ENCODE data around the gene RAB8B. TPM values are rescaled to one million over a fixed set of nuclear protein-coding genes. Genes with fewer than 3 reads are reported as not detected.

RAB8B gene
- total RNA-seq, 1 experiment from 2014 or later, result 33.8 TPM

DNA sequence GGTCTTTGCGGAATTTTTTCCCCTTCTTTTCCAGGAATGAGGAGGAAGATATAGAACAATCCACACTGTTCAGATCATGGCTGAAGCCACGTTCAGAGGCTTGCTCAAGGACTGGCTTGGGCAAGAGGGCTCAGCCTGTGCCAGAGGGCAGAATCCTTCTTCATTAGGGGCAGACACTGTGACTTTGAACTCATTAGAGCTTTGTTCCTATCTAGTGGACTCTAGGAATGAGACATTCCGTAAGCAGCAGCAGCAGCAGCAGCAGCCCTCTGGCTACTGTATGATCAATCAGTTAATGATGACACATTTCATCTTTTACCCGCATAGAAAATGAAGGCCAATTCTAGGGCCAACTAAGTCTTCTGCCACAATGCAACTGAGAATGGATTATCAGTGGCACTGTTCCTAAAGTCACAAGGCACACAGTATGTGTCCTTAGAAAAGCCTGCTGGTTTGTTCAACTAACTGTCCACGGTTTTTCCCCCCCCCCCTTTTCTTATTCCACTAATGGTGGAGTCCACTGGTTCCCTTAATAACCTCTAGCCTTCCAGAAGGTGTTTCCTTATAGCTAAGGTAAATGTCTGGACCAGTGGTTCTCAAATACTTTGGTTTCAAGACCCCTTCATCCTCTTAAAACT, 1.7 kb upstream of the RAB8B start:
- Histone ChIP-seq H3K4me2 (ENCODE audit: insufficient read depth, insufficient read length, low read length) (no peak overlapping the region), H3T11ph (ENCODE audit: low read length) (no peak overlapping the region), H2BK20ac (ENCODE audit: low read depth, low read length, poor library complexity, severe bottlenecking) (no peak overlapping the region), H3K14ac (ENCODE audit: insufficient read depth, low read length) (no peak overlapping the region), H4K5ac (ENCODE audit: insufficient read length, low read depth, low read length) (no peak overlapping the region), H4K20me1 (ENCODE audit: control insufficient read depth, insufficient read depth, insufficient read length) (no peaks in the 10 kb centered on the region), H2BK120ac (ENCODE audit: low read depth, low read length, poor library complexity, severe bottlenecking) (no peak overlapping the region), H2AK5ac (ENCODE audit: insufficient read length, low read length) (no peak overlapping the region), H3K9ac (ENCODE audit: extremely low read depth, insufficient read length, low read length) (no peak overlapping the region), H3K79me2 (ENCODE audit: insufficient read depth, low read length) (peaks cover 9% of the 10 kb centered on the region; the same call in 1 of the 2 replicates), H3K27me3 (ENCODE audit: insufficient read depth, low read length) (no peaks in the 10 kb centered on the region), H3K27ac (ENCODE audit: insufficient read length, low read depth, low read length) (no peak overlapping the region), H3K4ac (ENCODE audit: low read depth, low read length) (no peak overlapping the region), H4K8ac (replicated peaks; ENCODE audit: insufficient read length, low read depth, low read length) (no peak overlapping the region), H2AFZ (ENCODE audit: low read length) (no peak overlapping the region), H3K4me1 (ENCODE audit: insufficient read depth, low read length) (no peaks in the 10 kb centered on the region), H3K23ac (ENCODE audit: insufficient read length, low read depth, low read length) (no peak overlapping the region), H3K56ac (ENCODE audit: insufficient read length, low read depth, low read length) (no peak overlapping the region), H3K18ac (ENCODE audit: insufficient read length, low read depth, low read length) (no peak overlapping the region), H3K23me2 (ENCODE audit: insufficient read length, low read depth, low read length, poor library complexity, severe bottlenecking) (peaks cover 7% of the 10 kb centered on the region), H2BK15ac (ENCODE audit: low read depth, low read length) (no peak overlapping the region), H3K9me3 (ENCODE audit: control insufficient read depth, low read depth, low read length) (no peaks in the 10 kb centered on the region), H2BK12ac (ENCODE audit: insufficient read length, low read depth, low read length) (no peak overlapping the region), H3K79me1 (ENCODE audit: insufficient read depth, low read depth, low read length, poor library complexity, severe bottlenecking) (no peaks in the 10 kb centered on the region), H2BK5ac (ENCODE audit: insufficient read length, low read length) (no peak overlapping the region), H4K91ac (ENCODE audit: insufficient read length, low read depth, low read length) (no peak overlapping the region)
- peaks cover 32 to 34% of the 10 kb centered on the region in 2 experiments for H3K4me1 Mint-ChIP-seq
- H3K4me3 Mint-ChIP-seq, result no peak overlapping the region
- no peaks in the 10 kb centered on the region for H3K36me3 Mint-ChIP-seq (ENCODE audit: insufficient read depth in 1 of 3, low read depth in 3 of 3)
- TF ChIP-seq, protein P1, sequence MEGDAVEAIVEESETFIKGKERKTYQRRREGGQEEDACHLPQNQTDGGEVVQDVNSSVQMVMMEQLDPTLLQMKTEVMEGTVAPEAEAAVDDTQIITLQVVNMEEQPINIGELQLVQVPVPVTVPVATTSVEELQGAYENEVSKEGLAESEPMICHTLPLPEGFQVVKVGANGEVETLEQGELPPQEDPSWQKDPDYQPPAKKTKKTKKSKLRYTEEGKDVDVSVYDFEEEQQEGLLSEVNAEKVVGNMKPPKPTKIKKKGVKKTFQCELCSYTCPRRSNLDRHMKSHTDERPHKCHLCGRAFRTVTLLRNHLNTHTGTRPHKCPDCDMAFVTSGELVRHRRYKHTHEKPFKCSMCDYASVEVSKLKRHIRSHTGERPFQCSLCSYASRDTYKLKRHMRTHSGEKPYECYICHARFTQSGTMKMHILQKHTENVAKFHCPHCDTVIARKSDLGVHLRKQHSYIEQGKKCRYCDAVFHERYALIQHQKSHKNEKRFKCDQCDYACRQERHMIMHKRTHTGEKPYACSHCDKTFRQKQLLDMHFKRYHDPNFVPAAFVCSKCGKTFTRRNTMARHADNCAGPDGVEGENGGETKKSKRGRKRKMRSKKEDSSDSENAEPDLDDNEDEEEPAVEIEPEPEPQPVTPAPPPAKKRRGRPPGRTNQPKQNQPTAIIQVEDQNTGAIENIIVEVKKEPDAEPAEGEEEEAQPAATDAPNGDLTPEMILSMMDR (conservative IDR thresholded peaks at IDR 0.05), result no peak
- H3K27ac Mint-ChIP-seq, result no peak overlapping the region
- H3K27me3 Mint-ChIP-seq (ENCODE audit: low read depth), result no peaks in the 10 kb centered on the region
- no CpG with 5 or more reads among the region's 5 CpGs for WGBS (ENCODE audit: extremely low coverage, insufficient read length, low lambda C conversion rate)
- no peaks in the 10 kb centered on the region for H3K9me3 Mint-ChIP-seq
- no peak for DNase-seq

All from H9 (cell line).